Activated T-helper 2 cell treated with anti-CD3 and anti-CD28 coated beads, Interferon-gamma antibody, Interleukin-2, Interleukin-4, amounts not matched to agents 10 μg/mL and 5 μg/mL and 100 μg/mL, durations not matched to agents 14 hours and 24 hours and 36 hours (primary cell): ENCODE results near the gene SLC25A1. TPM values are rescaled to one million over a fixed set of nuclear protein-coding genes. Genes with fewer than 3 reads are reported as not detected.
"Not testable (repeated sequence)": the region's sequence is repeated elsewhere in the genome, so short reads cannot be mapped to it uniquely, and the experiment has no call there.

Experiments
- DNase-seq: peaks from one replicate; pipeline ENCODE4 v3.0.0; 2021; ENCODE audit warnings: low spot score
- H3K27ac Mint-ChIP-seq: one replicate; pipeline ENCODE4 v1.8.0; 2021; ENCODE audit warnings: mixed read lengths
- H3K27me3 Mint-ChIP-seq: one replicate; pipeline ENCODE4 v1.8.0; 2021; ENCODE audit warnings: low read depth, mixed read lengths
- H3K36me3 Mint-ChIP-seq: one replicate; pipeline ENCODE4 v1.8.0; 2021; ENCODE audit warnings: low read depth, mixed read lengths
- H3K4me1 Mint-ChIP-seq: one replicate; pipeline ENCODE4 v1.8.0; 2021; ENCODE audit warnings: low read depth, mixed read lengths
- H3K4me3 Mint-ChIP-seq: one replicate; pipeline ENCODE4 v1.8.0; 2021; ENCODE audit warnings: low read depth, mild to moderate bottlenecking, moderate library complexity, mixed read lengths
- H3K9me3 Mint-ChIP-seq: one replicate; pipeline ENCODE4 v1.8.0; 2021; ENCODE audit warnings: mixed read lengths
- intact Hi-C: fragments of 100-400 bp; cut with micrococcal nuclease; formaldehyde crosslinking; loops from one replicate; pipeline ENCODE4 v1.15.1; 2023
- total RNA-seq: library from RNA; stranded (reverse); gene quantifications from 2 replicates; pipeline ENCODE4 v1.2.3, GENCODE V29; 2022

Gene SLC25A1
- total RNA-seq, 1 donor from 2014 or later, result 52.0 TPM

DNA sequence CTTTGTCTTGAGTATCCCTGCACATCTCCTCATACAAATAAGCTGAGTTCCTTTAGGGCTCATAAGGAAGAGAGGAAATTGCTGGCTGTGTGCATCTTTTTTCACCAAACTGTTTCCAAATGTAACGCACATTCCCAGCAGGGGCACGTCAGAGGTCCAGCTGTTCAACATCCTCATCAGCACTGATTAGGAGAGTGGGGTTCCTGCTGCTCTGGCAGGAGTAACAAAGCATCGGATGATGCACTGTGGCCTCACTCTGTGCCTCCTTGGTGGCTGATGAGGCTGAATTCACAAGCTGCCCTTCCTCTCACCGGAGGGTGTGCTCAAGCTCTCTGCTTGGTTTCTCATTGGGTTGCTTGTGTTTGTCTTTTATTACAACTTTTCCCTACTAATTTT, 35.5 kb upstream of the SLC25A1 start:
- no peak for DNase-seq
- Mint-ChIP-seq H3K4me3 (no peak overlapping the region), H3K27me3 (peaks cover 15% of the 10 kb centered on the region), H3K9me3 (no peaks in the 10 kb centered on the region), H3K36me3 (no peaks in the 10 kb centered on the region), H3K4me1 (peaks cover 3% of the 10 kb centered on the region), H3K27ac (no peak overlapping the region)
- intact Hi-C loops, result no loop called here

GRCh38 chr22:19213442-19214077, 35.0 kb upstream of the SLC25A1 start:
- no peak for DNase-seq
- Mint-ChIP-seq H3K4me3 (no peak overlapping the region), H3K27me3 (peaks cover 16% of the 10 kb centered on the region), H3K36me3 (no peaks in the 10 kb centered on the region), H3K4me1 (peaks cover 3% of the 10 kb centered on the region), H3K9me3 (no peaks in the 10 kb centered on the region), H3K27ac (no peak overlapping the region)
- intact Hi-C loops, result no loop called here

- H3K27me3 Mint-ChIP-seq, result peaks cover 16% of the 10 kb centered on the region
- peaks cover 3% of the 10 kb centered on the region for H3K4me1 Mint-ChIP-seq
- no peak overlapping the region for H3K27ac Mint-ChIP-seq
- intact Hi-C loops, result no loop called here
- no peaks in the 10 kb centered on the region for H3K36me3 Mint-ChIP-seq
- H3K9me3 Mint-ChIP-seq, result no peaks in the 10 kb centered on the region
- DNase-seq, result no peak
- no peak overlapping the region for H3K4me3 Mint-ChIP-seq
These were observed 34.5 kb upstream of the SLC25A1 start for GRCh38 chr22:19213001-19213400.

DNA sequence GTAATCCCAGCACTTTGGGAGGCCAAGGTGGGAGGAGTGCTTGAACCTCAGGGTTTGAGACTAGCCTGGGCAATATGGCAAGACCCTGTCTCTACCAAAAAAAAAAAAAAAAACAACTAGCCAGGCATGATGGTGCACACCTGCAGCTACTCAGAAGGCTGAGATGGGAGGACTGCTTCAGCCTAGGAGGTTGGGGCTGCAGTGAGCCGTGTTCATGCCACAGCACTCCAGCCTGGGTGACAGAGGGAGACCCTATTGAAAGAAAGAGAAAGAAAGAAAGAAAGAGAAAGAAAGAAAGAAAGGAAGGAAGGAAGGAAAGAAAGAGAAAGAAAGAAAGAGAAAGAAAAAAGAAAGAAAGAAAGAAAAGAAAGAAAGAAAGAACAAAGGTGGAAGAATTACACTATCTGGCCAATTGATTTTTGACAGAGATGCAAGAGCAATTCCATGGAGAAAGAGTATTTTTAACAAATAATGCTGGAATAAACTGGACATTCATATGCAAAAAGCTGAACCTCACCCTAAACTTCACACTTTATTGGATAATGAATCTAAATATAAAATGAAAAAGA, 33.9 kb upstream of the SLC25A1 start:
- H3K4me3 Mint-ChIP-seq, result no peak overlapping the region
- H3K27ac Mint-ChIP-seq, result no peak overlapping the region
- H3K4me1 Mint-ChIP-seq, result no peaks in the 10 kb centered on the region
- no peaks in the 10 kb centered on the region for H3K36me3 Mint-ChIP-seq
- H3K27me3 Mint-ChIP-seq, result peaks cover 16% of the 10 kb centered on the region
- intact Hi-C loops, result no loop called here
- no peaks in the 10 kb centered on the region for H3K9me3 Mint-ChIP-seq
- no peak for DNase-seq

DNA sequence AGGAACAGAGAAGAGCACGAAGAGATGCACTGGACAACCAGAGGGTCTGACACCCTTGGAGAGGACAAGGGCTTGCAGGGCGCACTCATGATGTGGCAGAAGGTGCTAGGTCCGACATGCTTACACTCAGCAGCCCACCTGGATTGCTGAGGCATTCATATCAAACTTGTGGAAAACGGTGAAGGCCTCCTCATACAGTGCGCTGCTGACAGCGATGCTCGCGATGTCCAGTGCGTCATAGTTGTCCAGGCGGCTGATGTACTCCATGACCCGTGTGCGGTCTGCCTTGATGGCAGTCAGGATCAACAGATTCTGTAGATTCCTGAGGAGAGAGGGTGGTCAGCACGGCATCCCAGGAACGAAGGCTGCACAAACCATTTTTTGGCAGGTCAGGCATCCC, 31.7 kb upstream of the SLC25A1 start:
- Mint-ChIP-seq H3K4me1 (no peaks in the 10 kb centered on the region), H3K9me3 (no peaks in the 10 kb centered on the region), H3K4me3 (no peak overlapping the region), H3K27ac (no peak overlapping the region), H3K27me3 (peaks cover 16% of the 10 kb centered on the region), H3K36me3 (no peaks in the 10 kb centered on the region)
- no peak for DNase-seq
- intact Hi-C loops, result no loop called here

DNA sequence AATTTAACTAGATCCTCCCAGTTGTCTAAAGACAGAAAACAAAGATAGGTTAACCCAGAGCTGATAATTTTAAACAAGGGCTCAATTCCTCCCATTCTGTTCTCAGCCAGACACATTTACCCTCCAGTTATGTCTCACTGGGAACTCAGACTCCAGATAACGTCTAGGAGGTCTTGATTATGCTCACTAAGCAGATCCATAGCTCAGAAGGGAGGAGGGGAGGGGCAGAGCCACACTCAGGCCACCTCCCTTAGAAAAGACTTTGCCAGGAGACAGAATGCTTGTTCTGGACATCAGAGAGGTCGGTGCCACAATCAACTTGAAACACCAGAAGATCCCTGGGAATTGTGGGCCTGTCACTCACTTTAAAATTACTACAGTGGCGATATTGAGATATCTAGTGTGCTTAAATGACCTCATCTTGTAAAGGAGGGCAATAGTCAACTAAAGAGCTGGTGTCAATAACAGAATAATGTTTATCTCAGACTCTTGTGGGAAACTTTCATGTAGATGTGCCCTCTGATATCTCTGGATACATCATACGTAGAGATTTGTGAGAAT, 29.8 kb upstream of the SLC25A1 start:
- Mint-ChIP-seq H3K36me3 (no peaks in the 10 kb centered on the region), H3K4me3 (no peak overlapping the region), H3K9me3 (no peaks in the 10 kb centered on the region), H3K27ac (no peak overlapping the region), H3K4me1 (no peaks in the 10 kb centered on the region), H3K27me3 (peaks cover 21% of the 10 kb centered on the region)
- DNase-seq, result no peak
- intact Hi-C loops, result no loop called here

DNA sequence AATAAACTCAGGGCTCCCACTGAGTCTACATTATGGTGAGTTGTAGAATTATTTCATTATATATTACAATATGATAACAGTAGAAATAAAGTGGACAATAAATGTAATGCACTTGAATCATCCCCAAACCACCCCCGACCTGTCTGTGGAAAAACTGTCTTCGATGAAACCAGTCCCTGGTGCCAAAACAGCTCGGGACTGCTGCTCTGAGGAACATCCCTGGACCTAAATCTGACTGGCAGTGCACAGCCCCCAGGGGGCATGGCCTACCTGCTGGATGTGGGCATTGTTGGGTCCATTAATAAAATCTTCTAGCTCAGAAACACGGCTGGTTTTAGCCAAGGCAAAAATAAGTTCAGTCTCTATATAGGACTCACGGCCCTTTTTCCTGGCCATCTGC, 29.3 kb upstream of the SLC25A1 start:
- Mint-ChIP-seq H3K9me3 (no peaks in the 10 kb centered on the region), H3K27ac (no peak overlapping the region), H3K36me3 (no peaks in the 10 kb centered on the region), H3K4me3 (no peak overlapping the region), H3K4me1 (no peaks in the 10 kb centered on the region), H3K27me3 (peaks cover 21% of the 10 kb centered on the region)
- DNase-seq, result no peak
- intact Hi-C loops, result no loop called here

GRCh38 chr22:19207401-19207808, 28.9 kb upstream of the SLC25A1 start:
- H3K4me1 Mint-ChIP-seq, result no peaks in the 10 kb centered on the region
- H3K9me3 Mint-ChIP-seq, result no peaks in the 10 kb centered on the region
- H3K36me3 Mint-ChIP-seq, result no peaks in the 10 kb centered on the region
- H3K27me3 Mint-ChIP-seq, result peaks cover 18% of the 10 kb centered on the region
- intact Hi-C loops, result no loop called here
- no peak overlapping the region for H3K4me3 Mint-ChIP-seq
- DNase-seq, result no peak
- no peak overlapping the region for H3K27ac Mint-ChIP-seq

GRCh38 chr22:19206287-19206686, 27.8 kb upstream of the SLC25A1 start:
- no peak overlapping the region for H3K27ac Mint-ChIP-seq
- no peaks in the 10 kb centered on the region for H3K9me3 Mint-ChIP-seq

GRCh38 chr22:19204640-19205039, 26.1 kb upstream of the SLC25A1 start:
- intact Hi-C loops, result no loop called here
- no peaks in the 10 kb centered on the region for H3K4me1 Mint-ChIP-seq

More at GRCh38 chr22:19206287-19206686, 27.8 kb upstream of the SLC25A1 start:
- DNase-seq, result no peak
- intact Hi-C loops, result no loop called here
- Mint-ChIP-seq H3K4me3 (no peak overlapping the region), H3K36me3 (no peaks in the 10 kb centered on the region), H3K27me3 (peaks cover 15% of the 10 kb centered on the region), H3K4me1 (no peaks in the 10 kb centered on the region)

GRCh38 chr22:19203834-19204233, 25.3 kb upstream of the SLC25A1 start:
- no peak for DNase-seq
- Mint-ChIP-seq H3K27ac (no peak overlapping the region), H3K4me1 (no peaks in the 10 kb centered on the region), H3K9me3 (no peaks in the 10 kb centered on the region), H3K36me3 (no peaks in the 10 kb centered on the region), H3K4me3 (no peak overlapping the region), H3K27me3 (peaks cover 7% of the 10 kb centered on the region)
- intact Hi-C loops, result no loop called here

More at GRCh38 chr22:19204640-19205039, 26.1 kb upstream of the SLC25A1 start:
- no peak overlapping the region for H3K27ac Mint-ChIP-seq
- H3K27me3 Mint-ChIP-seq, result peaks cover 9% of the 10 kb centered on the region
- no peaks in the 10 kb centered on the region for H3K36me3 Mint-ChIP-seq
- H3K4me3 Mint-ChIP-seq, result no peak overlapping the region
- no peak for DNase-seq
- H3K9me3 Mint-ChIP-seq, result no peaks in the 10 kb centered on the region

DNA sequence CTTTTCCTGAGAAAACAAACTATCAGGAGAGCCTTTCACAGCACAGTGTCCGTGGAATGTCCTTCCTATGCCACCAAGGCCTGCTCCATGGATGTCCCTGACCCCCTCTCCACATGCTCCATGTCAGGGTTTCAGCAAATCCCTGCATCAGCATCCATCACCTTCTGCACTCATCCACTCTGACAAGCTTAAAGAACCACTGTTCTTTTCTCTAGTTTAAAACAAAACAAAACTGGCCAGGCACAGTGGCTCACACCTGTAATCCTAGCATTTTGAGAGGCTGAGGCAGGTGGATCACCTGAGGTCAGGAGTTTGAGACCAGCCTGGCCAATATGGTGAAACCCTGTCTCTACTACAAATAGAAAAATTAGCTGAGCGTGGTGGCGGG, 24.3 kb upstream of the SLC25A1 start:
- H3K4me3 Mint-ChIP-seq, H3K4me1 Mint-ChIP-seq, intact Hi-C loops, H3K27ac Mint-ChIP-seq, H3K9me3 Mint-ChIP-seq, H3K36me3 Mint-ChIP-seq, DNase-seq, H3K27me3 Mint-ChIP-seq: not testable (repeated sequence)

- no peak overlapping the region for H3K4me3 Mint-ChIP-seq
- no peaks in the 10 kb centered on the region for H3K36me3 Mint-ChIP-seq
- DNase-seq, result no peak
These were observed 23.6 kb upstream of the SLC25A1 start for GRCh38 chr22:19201869-19202798.

More at GRCh38 chr22:19201869-19202798, 23.6 kb upstream of the SLC25A1 start:
- Mint-ChIP-seq H3K27ac (no peak overlapping the region), H3K4me1 (no peaks in the 10 kb centered on the region), H3K9me3 (no peaks in the 10 kb centered on the region), H3K27me3 (peaks cover 9% of the 10 kb centered on the region)
- intact Hi-C loops, result no loop called here
